SK-N-SH treated with all-trans-retinoic acid at 6 μM for 48 hours (cell line): Measurements from ENCODE around the gene GCA.

Experiments used
- CREB5 ChIP-seq: fragments of 250-450 bp; sonication (Bioruptor Pico); IDR thresholded peaks from 2 replicates; pipeline ENCODE4 v1.5.1; 2020; ENCODE audit warnings: low read depth, mild to moderate bottlenecking, moderate library complexity
- CSDC2 ChIP-seq: fragments of 250-450 bp; sonication (Bioruptor Pico); IDR thresholded peaks from 2 replicates; pipeline ENCODE4 v1.5.0; 2020; ENCODE audit warnings: mild to moderate bottlenecking, moderate library complexity
- CSRNP3 ChIP-seq: fragments of 250-450 bp; sonication (Bioruptor Pico); IDR thresholded peaks from 2 replicates; pipeline ENCODE4 v1.5.1; 2021; ENCODE audit warnings: mild to moderate bottlenecking, moderate library complexity
- PATZ1 ChIP-seq: fragments of 250-450 bp; sonication (Bioruptor Pico); IDR thresholded peaks from 2 replicates; pipeline ENCODE4 v1.8.0; 2020; ENCODE audit warnings: mild to moderate bottlenecking, moderate library complexity, borderline replicate concordance
- POU6F1 ChIP-seq: fragments of 250-450 bp; sonication (Bioruptor Pico); IDR thresholded peaks from 2 replicates; pipeline ENCODE4 v1.8.0; 2021; ENCODE audit warnings: low read depth, mild to moderate bottlenecking, moderate library complexity, borderline replicate concordance
- SNAI2 ChIP-seq: fragments of 250-450 bp; sonication (Bioruptor Pico); IDR thresholded peaks from 2 replicates; pipeline ENCODE4 v1.5.0; 2020; ENCODE audit warnings: mild to moderate bottlenecking, moderate library complexity
- ZFP3 ChIP-seq: fragments of 250-450 bp; sonication (Bioruptor Pico); IDR thresholded peaks from 2 replicates; pipeline ENCODE4 v1.5.0; 2020; ENCODE audit warnings: mild to moderate bottlenecking, moderate library complexity

GRCh38 chr2:162301877-162302276 is 42.1 kb upstream of the GCA start:
- TF ChIP-seq CREB5 (CRISPR knock-in tag) (no peak), PATZ1 (no peak), POU6F1 (CRISPR knock-in tag) (no peak), CSRNP3 (CRISPR knock-in tag) (no peak), CSDC2 (CRISPR knock-in tag) (no peak), SNAI2 (CRISPR knock-in tag) (no peak), ZFP3 (CRISPR knock-in tag) (no peak)
